ENCODE measurements around the gene CD38. TPM values are rescaled to one million over a fixed set of nuclear protein-coding genes. Genes with fewer than 3 reads are reported as not detected.

The CD38 gene
- total RNA-seq, 1 experiment from 2014 or later = not detected

GRCh38 chr4:15776871-15777648 lies 1.1 kb upstream of the CD38 start:
- BruUV-seq (replicated peaks) = no TSS peak
- no peak overlapping the region for H2AFZ ChIP-seq (ENCODE audit: low read depth, low read length, poor library complexity, severe bottlenecking)
- H4K20me1 ChIP-seq (ENCODE audit: insufficient read depth) = no peaks in the 10 kb centered on the region
- RAD21 ChIA-PET (ENCODE audit: low non-redundant PET in 1 of 2, low total read pairs in 2 of 2, uncharacterized antibody in 2 of 2, unreplicated experiment in 2 of 2) = no interaction called here
- intact Hi-C loops (cut with micrococcal nuclease) = no loop called here
- TF ChIP-seq, protein P1, sequence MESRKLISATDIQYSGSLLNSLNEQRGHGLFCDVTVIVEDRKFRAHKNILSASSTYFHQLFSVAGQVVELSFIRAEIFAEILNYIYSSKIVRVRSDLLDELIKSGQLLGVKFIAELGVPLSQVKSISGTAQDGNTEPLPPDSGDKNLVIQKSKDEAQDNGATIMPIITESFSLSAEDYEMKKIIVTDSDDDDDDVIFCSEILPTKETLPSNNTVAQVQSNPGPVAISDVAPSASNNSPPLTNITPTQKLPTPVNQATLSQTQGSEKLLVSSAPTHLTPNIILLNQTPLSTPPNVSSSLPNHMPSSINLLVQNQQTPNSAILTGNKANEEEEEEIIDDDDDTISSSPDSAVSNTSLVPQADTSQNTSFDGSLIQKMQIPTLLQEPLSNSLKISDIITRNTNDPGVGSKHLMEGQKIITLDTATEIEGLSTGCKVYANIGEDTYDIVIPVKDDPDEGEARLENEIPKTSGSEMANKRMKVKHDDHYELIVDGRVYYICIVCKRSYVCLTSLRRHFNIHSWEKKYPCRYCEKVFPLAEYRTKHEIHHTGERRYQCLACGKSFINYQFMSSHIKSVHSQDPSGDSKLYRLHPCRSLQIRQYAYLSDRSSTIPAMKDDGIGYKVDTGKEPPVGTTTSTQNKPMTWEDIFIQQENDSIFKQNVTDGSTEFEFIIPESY (IDR thresholded peaks at IDR 0.05; ENCODE audit: extremely low read depth, insufficient replicate concordance, low read length) = no peak
- TF ChIP-seq ELF1 (IDR thresholded peaks at IDR 0.05; ENCODE audit: borderline replicate concordance, low read depth) (no peak), YY1 (IDR thresholded peaks at IDR 0.05; ENCODE audit: extremely low read depth, insufficient replicate concordance, low read depth, low read length) (no peak), RAD21 (IDR thresholded peaks at IDR 0.05; ENCODE audit: low read depth) (no peak), CTCF (IDR thresholded peaks at IDR 0.05 in 2 of 3, conservative IDR thresholded peaks at IDR 0.05 in 1 of 3; ENCODE audit: borderline replicate concordance in 1 of 3, insufficient read depth in 1 of 3, low read depth in 2 of 3, low read length in 2 of 3) (no peak), POLR2AphosphoS5 (IDR thresholded peaks at IDR 0.05; ENCODE audit: low read depth, low read length) (no peak), SP1 (IDR thresholded peaks at IDR 0.05; ENCODE audit: low read depth) (no peak)
- no peaks in the 10 kb centered on the region for H3K79me2 ChIP-seq (ENCODE audit: insufficient read depth, low read length)
- no peak for DNase-seq (ENCODE audit: low read depth, low spot score)
- no peak overlapping the region for H3K4me2 ChIP-seq (ENCODE audit: low read length)
- POLR2A ChIA-PET = no interaction called here
- no peaks in the 10 kb centered on the region for H3K9me3 ChIP-seq (ENCODE audit: control insufficient read depth in 1 of 2, insufficient read depth in 1 of 2, low read depth in 1 of 2, low read length in 2 of 2)
- no peak overlapping the region for H3K27ac ChIP-seq (ENCODE audit: low read depth, low read length)
- no peak overlapping the region for H3K9ac ChIP-seq (ENCODE audit: low read length)
- no peak for ATAC-seq
- H3K4me1 ChIP-seq (ENCODE audit: control insufficient read depth in 1 of 2, insufficient read depth in 2 of 2, low read length in 2 of 2) = no peaks in the 10 kb centered on the region
- H3K9me2 ChIP-seq (ENCODE audit: insufficient read depth) = no peaks in the 10 kb centered on the region
- CTCF ChIA-PET = no interaction called here
- peaks cover 16% of the 10 kb centered on the region for H3K27me3 ChIP-seq (ENCODE audit: insufficient read depth, low read length)
- no peak overlapping the region for H3K4me3 ChIP-seq (replicated peaks in 1 of 2; ENCODE audit: low read depth in 1 of 2, low read length in 2 of 2)
- H3K36me3 ChIP-seq (ENCODE audit: control insufficient read depth in 1 of 2, insufficient read depth in 2 of 2, low read length in 2 of 2) = no peaks in the 10 kb centered on the region

Measured in HCT116 (cell line).